Right lobe of liver (tissue), 6 donors: ENCODE results near the gene S1PR3. TPM values are rescaled to one million over a fixed set of nuclear protein-coding genes. Genes with fewer than 3 reads are reported as not detected.

Experiments used
- ATAC-seq, 4 donors: fragments of 200-7000 bp; cut with Tn5 transposase; one replicate each; pipeline ENCODE4 v1.9.1; 2020; ENCODE audit warnings: mild to moderate bottlenecking in 4 of 4, moderate library complexity in 4 of 4
- DNase-seq, 3 donors: peaks; one replicate each; pipeline ENCODE4 v3.0.0-alpha.2; 2020
- H3K27ac ChIP-seq, 3 donors: fragments of 200-600 bp; one replicate each; pipeline ENCODE4 v1.8.0; 2022
- H3K27me3 ChIP-seq, 2 donors: fragments of 200-600 bp; one replicate each; pipeline ENCODE4 v1.8.0; 2022
- H3K36me3 ChIP-seq, 4 donors: fragments of 200-600 bp; sonication (generic) in 1 of 4; one replicate each; pipeline versions ENCODE4 v1.5.1 to v1.8.0; 2017 to 2022; ENCODE audit warnings: control low read depth in 1 of 4
- H3K4me1 ChIP-seq, 4 donors: fragments of 200-600 bp; sonication (generic) in 1 of 4; one replicate each; pipeline versions ENCODE4 v1.5.1 to v1.8.0; 2017 to 2022; ENCODE audit warnings: control low read depth in 1 of 4
- H3K4me3 ChIP-seq, 3 donors: fragments of 200-600 bp; one replicate each; pipeline ENCODE4 v1.8.0; 2022
- H3K9me3 ChIP-seq, 4 donors: fragments of 200-600 bp; sonication (generic) in 1 of 4; one replicate each; pipeline versions ENCODE4 v1.5.1 to v1.8.0; 2017 to 2022; ENCODE audit warnings: control low read depth in 1 of 4
- CTCF ChIP-seq, 4 donors: fragments of 200-600 bp in 3 of 4; fragments of 450-650 bp in 1 of 4; IDR thresholded peaks; one replicate each; pipeline versions ENCODE4 v1.5.1 to v1.8.0; 2016 to 2022; ENCODE audit warnings: antibody characterized with exemption in 4 of 4, mild to moderate bottlenecking in 2 of 4
- POLR2A ChIP-seq: fragments of 450-650 bp; IDR thresholded peaks from one replicate; pipeline ENCODE4 v1.6.1; 2017; ENCODE audit warnings: antibody characterized with exemption, mild to moderate bottlenecking
- WGBS: methylation state at CpG from one replicate; pipeline ENCODE4 v1.1.6; 2018; ENCODE audit warnings: low coverage, low lambda C conversion rate; ENCODE audit not compliant: insufficient coverage; ENCODE audit errors: missing lambda C conversion rate; 5-methylcytosine and 5-hydroxymethylcytosine counted together
- intact Hi-C, 2 donors: fragments of 100-400 bp; cut with DNase I; formaldehyde crosslinking; loops; one replicate each; pipeline versions ENCODE4 v1.11.2 to v1.14.1; 2022
- total RNA-seq, 6 experiments: library from RNA; depleted of rRNA in 2 of 6; stranded (reverse); fragments of >200 nt in 2 of 6; fragmentation: NEBNext Ultra II Directional in 3 of 6; extraction: Animal tissue kit (Norgen Biotek cat#: 25700) in 3 of 6; gene quantifications; one replicate each; pipeline versions ENCODE4 v1.1.0 to v1.2.4, GENCODE V29; 2016 to 2023
- donor health status: DM: no; HTN: yes; CAD: no.
- donor health status: DM: no; HTN: no; CAD: no.
- donor health status: DM: no; HTN: no; CAD: no.
- donor health status: DM: no; HTN: yes; CAD: no.
- donor health status: DM: no; HTN: yes; CAD: no.

The S1PR3 gene
- total RNA-seq, 6 experiments from 2014 or later = 1.0 to 9.5 (median 5.0) TPM

GRCh38 chr9:89026876-89027275 lies 35.6 kb downstream of the S1PR3 start:
- DNase-seq (no peak), ATAC-seq (peak in 2 of 4 donors; percentile 13 to 28)
- no peak overlapping the region for H3K4me3 ChIP-seq
- TF ChIP-seq POLR2A (no peak), CTCF (IDR thresholded peaks at IDR 0.05) (no peak)
- WGBS = 32% methylated on average over 3 of the region's 3 CpGs
- H3K9me3 ChIP-seq = peaks cover 0 to 7% (median 2%) of the 10 kb centered on the region in 4 donors
- H3K27me3 ChIP-seq = no peaks in the 10 kb centered on the region
- H3K36me3 ChIP-seq = no peaks in the 10 kb centered on the region
- H3K4me1 ChIP-seq = no peaks in the 10 kb centered on the region
- intact Hi-C loops = no loop called here
- no peak overlapping the region for H3K27ac ChIP-seq

GRCh38 chr9:89029788-89030187 lies 38.5 kb downstream of the S1PR3 start:
- H3K4me1 ChIP-seq = no peaks in the 10 kb centered on the region
- H3K4me3 ChIP-seq = no peak overlapping the region
- H3K27ac ChIP-seq = no peak overlapping the region
- DNase-seq = no peak
- no peak for ATAC-seq
- intact Hi-C loops = no loop called here
- H3K9me3 ChIP-seq = peaks cover 0 to 7% (median 2%) of the 10 kb centered on the region in 4 donors
- TF ChIP-seq CTCF (IDR thresholded peaks at IDR 0.05) (no peak), POLR2A (no peak)
- no peaks in the 10 kb centered on the region for H3K27me3 ChIP-seq
- no peaks in the 10 kb centered on the region for H3K36me3 ChIP-seq

- DNase-seq = no peak
- intact Hi-C loops = no loop called here
- Histone ChIP-seq H3K36me3 (no peaks in the 10 kb centered on the region), H3K27ac (no peak overlapping the region), H3K9me3 (peaks cover 0 to 7% (median 2%) of the 10 kb centered on the region in 4 donors), H3K27me3 (no peaks in the 10 kb centered on the region), H3K4me3 (no peak overlapping the region), H3K4me1 (no peaks in the 10 kb centered on the region)
- 59% methylated on average over 5 of the region's 5 CpGs for WGBS
- TF ChIP-seq POLR2A = no peak
- no peak for ATAC-seq
These were observed 40.9 kb downstream of the S1PR3 start for GRCh38 chr9:89032173-89032572.

GRCh38 chr9:89032661-89033060 lies 41.4 kb downstream of the S1PR3 start:
- Histone ChIP-seq H3K4me3 (no peak overlapping the region), H3K9me3 (peaks cover 0 to 7% (median 2%) of the 10 kb centered on the region in 4 donors), H3K4me1 (no peaks in the 10 kb centered on the region), H3K36me3 (no peaks in the 10 kb centered on the region), H3K27ac (no peak overlapping the region), H3K27me3 (no peaks in the 10 kb centered on the region)
- WGBS = 46% methylated on average over 5 of the region's 5 CpGs
- ATAC-seq (no peak), DNase-seq (no peak)
- TF ChIP-seq CTCF (IDR thresholded peaks at IDR 0.05) (no peak), POLR2A (no peak)
- intact Hi-C loops = no loop called here

GRCh38 chr9:89036383-89036782 lies 45.1 kb downstream of the S1PR3 start:
- H3K4me1 ChIP-seq = no peaks in the 10 kb centered on the region
- intact Hi-C loops = no loop called here

More at GRCh38 chr9:89036383-89036782, 45.1 kb downstream of the S1PR3 start:
- H3K9me3 ChIP-seq = no peaks in the 10 kb centered on the region
- TF ChIP-seq CTCF (IDR thresholded peaks at IDR 0.05) = no peak
- no peak for TF ChIP-seq POLR2A
- no peaks in the 10 kb centered on the region for H3K36me3 ChIP-seq
- H3K27me3 ChIP-seq = no peaks in the 10 kb centered on the region
- ATAC-seq (peak in 1 of 4 donors; percentile 11), DNase-seq (no peak)
- no peak overlapping the region for H3K27ac ChIP-seq
- WGBS = 25% methylated on average over 7 of the region's 8 CpGs
- no peak overlapping the region for H3K4me3 ChIP-seq
